GM21423 (cell line): Measurements from ENCODE around the gene ZNF629.
"Not testable (repeated sequence)": the region's sequence is repeated elsewhere in the genome, so short reads cannot be mapped to it uniquely, and the experiment has no call there.

Experiments used
- ATAC-seq: cut with Tn5 transposase; IDR thresholded peaks from one replicate; pipeline ENCODE4 v1.9.1; 2021; ENCODE audit warnings: mild to moderate bottlenecking, moderate library complexity; ENCODE audit not compliant: unreplicated experiment

Gene ZNF629

DNA sequence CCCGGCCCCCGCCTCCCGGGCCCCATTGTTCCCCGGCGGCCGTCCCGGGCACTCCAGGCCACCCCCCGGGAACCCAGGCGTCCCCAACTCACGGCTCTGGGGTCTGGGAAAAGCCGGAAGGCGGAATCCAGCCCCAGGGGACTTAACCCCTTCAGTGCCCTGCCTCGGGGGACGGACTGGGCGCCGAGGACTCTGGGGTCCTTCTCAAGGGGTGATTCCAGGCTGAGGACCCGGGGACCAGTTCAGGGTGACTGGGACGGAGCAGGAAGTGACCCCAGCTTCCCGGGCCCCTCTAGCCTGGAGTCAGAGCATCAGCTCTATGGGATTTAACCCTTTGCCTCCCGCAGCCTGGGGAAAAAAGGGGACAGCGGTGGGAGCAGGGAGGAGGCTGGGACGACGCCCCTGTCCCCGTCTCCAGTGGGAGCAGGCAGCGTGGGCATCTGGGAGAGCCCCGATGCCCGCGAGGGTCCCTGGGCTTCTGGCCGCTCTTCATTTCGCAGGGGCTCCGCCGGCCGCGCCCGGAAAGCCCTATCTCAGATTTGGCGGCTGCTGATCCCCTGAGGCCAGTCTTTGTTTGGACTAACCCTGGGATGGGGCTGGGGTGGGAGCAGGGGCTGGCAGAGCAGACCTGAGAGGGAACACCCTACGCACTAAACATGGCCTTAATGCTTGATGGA lies at the start of gene ZNF629:
ZNF629 (minus strand) TSS at position 270 of the 677 bp plus-strand sequence. CDS start 2,723 bp downstream, outside the sequence.
- ATAC-seq = no peak

DNA sequence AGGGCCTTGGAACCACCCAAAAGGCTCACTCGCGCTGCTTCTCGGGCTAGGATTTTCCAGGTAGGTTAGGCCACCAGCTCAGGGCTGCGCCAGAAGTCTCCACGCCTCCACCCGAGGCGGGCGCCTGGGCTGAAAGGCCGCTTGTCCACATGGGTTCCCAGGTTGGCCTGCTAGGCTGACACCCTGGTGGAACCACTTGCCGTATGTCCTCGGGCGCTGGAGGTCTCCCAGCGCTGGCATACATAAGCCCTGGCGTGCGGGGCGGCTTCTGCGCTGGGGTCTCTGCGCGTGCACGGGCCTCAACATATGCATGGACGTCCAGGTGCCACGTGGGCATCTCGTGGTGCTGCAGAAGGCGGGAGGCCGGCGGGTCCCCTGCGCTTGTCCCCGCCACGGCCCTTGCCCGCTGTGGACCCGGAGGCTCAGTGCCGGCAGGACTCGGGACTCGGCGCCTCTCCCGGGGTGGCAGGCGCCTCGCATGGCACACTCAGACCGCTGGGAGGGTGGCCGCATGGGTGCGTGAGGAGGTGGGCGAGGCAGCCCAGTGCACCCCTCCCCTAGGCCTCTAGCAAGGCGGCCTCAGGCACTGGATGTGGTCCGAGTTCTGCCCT lies 47.2 kb upstream of the ZNF629 start:
- no peak for ATAC-seq

- ATAC-seq = no peak
Observed at GRCh38 chr16:30830072-30830417, 43.0 kb upstream of the ZNF629 start.

DNA sequence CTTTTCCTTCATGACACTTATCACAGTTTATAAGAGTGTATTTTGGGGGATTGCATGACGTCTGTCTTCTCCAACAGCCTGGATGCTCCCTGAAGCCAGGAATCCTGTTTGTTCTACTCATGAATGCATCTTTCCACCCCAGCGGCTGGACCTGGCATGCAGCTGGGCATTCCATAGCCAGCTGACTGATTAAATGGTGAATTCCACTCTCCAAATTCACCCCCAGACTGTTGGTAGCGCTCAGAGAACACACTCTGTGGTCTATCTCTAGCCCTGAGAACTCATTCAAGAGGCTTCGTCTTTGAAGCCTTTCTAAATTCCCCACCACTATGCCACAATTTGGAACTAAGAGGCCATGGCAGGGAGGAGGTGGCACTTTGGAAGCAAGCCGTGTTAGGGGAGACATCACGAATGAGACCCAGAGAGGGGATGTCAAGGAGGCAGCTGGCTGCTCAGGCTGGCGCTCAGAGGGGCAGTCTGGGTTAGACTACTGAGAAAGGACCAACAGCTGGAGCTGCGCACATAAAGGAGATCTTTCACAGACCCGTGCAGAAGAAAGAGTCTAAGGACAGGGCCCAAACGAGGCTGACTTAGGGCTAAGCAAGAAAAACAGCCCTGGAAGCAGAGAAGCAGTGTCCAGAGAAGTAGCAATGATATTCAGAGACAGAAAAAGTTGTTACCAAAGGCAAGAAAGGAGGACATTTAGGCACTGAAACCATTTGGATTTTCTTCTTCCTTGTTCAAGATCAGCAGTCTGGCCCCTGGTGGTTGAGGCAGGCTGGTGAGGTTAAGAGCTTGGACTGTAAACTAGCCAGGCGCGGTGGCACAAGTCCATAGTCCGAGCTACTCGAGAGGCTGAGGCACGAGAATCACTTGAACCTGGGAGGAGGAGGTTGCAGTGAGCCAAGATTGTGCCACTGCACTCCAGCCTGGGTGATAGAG lies 42.4 kb upstream of the ZNF629 start:
- no peak for ATAC-seq

DNA sequence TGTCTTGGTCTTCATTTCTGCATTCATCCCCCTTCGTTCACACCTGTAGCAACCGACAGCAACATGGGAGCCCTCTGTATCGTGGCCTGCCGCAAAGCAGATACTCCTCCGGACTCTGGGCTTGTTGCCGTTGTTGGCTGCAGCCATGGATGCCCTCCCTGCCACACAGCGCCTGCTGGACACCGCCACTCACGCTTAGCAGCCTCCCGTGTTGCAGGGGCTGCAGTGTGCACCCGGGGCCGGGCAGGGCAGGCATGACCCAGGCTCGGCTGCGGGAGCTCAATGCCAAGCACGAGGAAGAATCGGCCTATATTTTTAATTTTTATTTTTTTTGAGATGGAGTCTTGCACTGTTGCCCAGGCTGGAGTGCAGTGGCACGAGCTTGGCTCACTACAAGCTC lies 34.9 kb upstream of the ZNF629 start:
- no peak for ATAC-seq

GRCh38 chr16:30821441-30821840 lies 34.4 kb upstream of the ZNF629 start:
- ATAC-seq = not testable (repeated sequence)

DNA sequence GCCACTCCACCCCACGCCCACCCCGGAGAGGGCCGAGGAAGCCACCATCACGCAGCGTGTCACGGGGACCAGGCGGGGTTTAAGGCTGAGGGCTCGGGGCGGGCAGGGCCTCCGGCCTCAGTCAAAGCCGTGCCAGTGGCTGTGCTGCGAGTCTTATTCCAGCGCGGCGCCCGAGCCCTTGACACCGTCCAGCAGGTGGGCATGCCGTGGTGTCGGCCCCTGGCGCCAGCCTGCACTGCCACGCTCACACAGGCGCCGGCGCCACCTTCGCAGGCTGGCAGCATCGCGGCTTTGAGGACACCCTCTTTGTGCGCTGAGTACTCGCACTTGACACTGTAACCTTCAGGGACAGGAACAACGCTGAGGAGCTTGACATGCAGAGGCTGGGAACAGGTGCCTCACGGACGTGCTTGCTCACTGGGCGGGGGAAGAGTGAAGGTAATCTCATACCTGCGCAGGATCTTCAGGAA lies 34.0 kb upstream of the ZNF629 start:
- ATAC-seq = no peak

- no peak for ATAC-seq
Observed at GRCh38 chr16:30816769-30817168, 29.8 kb upstream of the ZNF629 start.

DNA sequence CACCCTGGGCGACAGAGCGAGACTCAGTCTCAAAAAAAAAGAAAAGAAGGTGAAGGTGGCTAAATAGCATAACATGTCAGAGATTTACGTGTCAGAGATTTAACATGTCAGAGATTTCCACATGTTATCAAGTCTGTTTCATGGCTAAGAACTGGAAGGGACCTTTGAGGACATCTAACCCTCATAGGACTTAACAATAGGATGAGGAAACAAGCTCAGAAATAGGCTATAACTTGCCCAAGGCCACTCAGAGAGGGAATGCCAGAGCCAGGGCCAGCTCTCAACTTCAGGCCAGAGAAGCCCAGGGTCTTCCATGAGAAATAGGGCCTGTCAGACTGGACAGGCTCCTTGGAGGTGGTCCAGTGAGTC lies 26.8 kb upstream of the ZNF629 start:
- ATAC-seq = peak; percentile 18

- ATAC-seq = not testable (repeated sequence)
Observed at GRCh38 chr16:30809675-30810074, 22.7 kb upstream of the ZNF629 start.

- not testable (repeated sequence) for ATAC-seq
Observed at GRCh38 chr16:30808890-30809426, 22.0 kb upstream of the ZNF629 start.

DNA sequence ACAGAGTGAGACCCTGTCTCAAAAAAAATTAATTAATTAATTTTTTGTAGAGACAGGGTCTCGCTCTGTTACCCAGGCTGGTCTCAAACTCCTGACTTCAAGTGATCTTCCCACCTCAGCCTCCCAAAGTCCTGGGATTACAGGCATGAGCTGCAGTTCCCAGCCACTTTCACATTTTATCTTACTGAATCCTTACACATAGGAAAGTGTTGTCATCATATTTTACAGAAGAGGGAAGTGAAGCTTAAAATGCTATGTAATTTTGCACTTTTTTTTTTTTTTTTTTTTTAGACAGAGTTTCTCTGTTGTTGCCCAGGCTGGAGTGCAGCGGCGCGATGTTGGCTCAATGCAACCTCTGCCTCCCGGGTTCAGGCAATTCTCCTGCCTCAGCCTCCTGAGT lies 21.1 kb upstream of the ZNF629 start:
- no peak for ATAC-seq

DNA sequence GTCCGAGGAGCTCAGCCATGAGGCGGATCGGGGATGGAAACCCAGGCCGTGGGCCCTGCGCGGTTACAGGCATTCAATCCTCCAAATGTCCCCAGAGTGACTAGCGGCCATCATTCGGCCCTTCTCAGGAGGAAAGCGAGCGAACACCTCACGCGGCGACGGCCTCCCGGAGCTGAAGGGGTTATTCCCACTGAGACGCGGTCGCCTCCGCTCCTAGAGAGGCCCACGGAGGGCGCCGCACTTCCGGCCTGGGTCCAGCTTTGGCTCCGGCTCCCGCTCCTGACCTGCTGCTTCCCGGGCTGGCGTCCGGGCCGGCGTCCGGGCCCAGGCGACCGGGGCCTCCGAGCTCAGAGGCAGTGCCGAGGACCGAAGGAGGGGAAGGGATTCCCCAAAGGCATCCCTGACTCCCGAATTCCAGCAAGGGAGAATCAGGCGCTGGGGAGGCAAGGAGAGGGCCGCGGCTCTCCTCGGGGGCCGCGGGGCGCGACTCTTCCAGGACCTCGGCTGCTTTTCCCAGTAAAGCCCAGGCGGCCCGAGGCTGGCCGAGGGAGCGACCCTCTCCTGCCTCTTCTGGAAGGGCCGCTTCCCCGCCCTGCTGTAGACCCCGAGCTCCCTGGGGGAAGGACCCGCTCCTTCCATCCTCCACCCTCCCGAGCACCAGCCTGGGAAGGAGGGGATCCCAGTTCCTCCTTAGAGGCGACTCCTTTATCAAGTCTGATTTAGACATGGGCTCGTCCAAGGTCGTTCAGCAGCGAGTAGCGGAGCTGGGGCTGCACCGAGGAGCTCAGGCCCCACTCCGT lies 18.6 kb upstream of the ZNF629 start:
- ATAC-seq = no peak

DNA sequence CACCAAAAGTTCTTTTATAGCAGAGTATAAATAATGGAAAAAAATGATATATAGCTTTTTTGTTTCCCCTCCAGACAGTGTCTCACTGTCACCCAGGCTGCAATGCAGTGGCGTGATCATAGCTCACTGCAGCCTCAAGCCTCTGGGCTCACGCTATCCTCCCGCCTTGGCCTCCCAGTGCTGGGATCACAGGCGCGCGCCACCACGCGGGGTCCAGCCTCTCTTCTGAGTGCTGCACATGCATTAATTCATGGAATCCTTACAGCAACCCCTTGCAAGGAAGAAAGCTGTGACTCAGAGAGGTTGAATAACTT lies 18.0 kb upstream of the ZNF629 start:
- no peak for ATAC-seq

DNA sequence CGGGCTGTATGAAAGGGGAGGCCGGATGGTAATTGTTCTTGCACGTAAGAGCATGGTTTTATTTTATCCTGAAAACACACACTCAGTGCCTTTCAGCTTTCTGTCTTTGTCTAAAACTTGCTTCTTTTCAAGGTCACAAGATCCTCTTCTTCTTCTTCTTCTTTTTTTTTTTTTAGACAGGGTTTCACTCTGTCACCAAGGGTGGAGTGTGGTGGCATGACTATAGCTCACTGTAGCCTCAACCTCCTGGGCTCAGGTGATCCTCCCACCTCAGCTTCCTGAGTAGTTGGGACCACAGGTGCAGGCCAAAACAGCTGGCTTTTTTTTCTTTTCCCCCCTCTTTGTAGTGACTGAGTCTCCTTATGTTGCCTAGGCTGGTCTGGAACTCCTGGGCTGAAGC lies 15.9 kb upstream of the ZNF629 start:
- no peak for ATAC-seq

- ATAC-seq = no peak
Observed at GRCh38 chr16:30797670-30798309, 10.8 kb upstream of the ZNF629 start.

DNA sequence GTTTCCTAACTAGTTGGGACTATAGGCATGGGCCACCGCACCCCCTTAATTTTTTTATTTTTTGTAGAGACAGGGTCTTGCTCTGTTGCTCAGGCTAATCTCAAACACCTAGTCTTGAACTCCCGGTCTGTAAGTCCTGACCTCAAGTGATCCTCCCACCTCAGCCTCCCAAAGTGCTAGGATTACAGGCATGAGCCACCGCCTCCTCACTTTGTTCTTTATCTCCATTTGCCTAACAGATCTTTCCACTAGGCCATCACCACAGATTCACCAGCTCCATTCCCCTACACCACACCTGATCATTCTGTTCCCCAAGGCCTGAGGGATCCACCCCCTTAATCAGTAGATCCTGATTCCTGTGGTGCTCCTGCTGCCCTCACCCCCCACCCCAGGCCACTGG lies 7.6 kb upstream of the ZNF629 start:
- no peak for ATAC-seq

DNA sequence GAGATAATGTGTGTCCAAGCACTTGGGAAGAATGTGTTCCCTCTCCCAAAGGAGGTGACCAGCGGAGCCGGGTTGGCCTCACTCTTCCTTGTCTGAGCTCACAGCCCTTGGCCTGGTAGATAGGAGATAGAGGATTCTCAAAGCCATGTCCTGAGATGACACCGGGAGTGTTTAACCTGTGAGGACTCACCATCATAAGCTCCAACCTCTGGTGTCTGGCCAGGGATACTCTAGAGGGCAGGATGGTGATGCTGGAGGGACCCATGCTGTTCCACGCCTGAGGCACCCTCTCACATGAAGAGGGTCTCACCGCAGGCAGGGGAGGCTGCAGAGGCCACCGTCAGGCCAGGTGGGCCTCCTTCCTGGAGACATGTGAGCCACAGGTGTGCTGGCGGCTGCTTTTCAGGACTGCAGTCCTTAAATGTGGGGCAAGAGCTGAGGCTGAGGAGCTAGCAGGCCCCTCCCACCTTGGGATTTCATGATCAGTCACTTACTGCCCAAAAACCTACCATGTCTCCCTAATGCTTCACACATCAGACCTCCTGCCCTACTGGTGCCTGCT lies 6.6 kb upstream of the ZNF629 start:
- ATAC-seq = no peak

DNA sequence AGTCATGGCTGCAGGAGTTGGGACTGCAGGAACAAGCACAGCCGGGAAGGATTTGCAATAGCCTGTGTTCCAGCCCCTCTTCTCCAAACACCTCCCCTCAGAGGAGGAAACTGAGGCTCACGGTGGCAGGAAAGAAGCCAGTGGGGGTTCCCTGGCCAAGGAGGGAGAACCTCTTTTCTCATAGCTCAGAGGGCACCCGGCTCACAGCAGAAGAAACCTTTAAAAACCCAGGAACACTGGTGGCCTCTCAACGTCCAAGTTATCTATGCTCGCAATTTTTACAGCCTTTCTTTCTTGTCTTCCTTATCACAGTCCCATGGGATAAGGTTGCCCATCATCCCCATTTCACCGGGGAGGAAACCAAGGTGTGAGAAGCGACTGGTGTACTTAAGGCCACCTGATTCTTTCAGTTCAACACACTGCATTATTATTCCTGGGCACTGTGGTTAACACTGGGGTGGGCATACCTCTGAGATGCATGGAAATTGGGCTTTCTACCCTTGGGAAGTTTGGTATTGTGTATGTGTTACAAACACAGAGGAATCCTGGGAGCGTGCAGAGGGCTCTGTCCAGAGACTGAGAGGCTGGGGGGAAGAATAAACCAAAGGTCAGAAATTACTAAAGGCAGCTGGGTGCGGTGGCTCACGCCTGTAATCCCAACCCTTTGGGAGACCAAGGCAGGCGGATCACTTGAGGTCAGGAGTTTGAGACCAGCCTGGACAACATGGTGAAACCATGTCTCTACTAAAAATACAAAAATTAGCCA lies 791 bp upstream of the ZNF629 start:
- no peak for ATAC-seq
